ENCODE data around the gene CCDC197. TPM values are rescaled to one million over a fixed set of nuclear protein-coding genes. Genes with fewer than 3 reads are reported as not detected.

The CCDC197 gene
- total RNA-seq, 1 experiment from 2014 or later, result not detected

GRCh38 chr14:93957751-93958566, 39.1 kb upstream of the CCDC197 start:
- H3K9me3 Mint-ChIP-seq, result no peaks in the 10 kb centered on the region; a peak in 1 of 5 replicates
- no peak overlapping the region for H3K4me3 Mint-ChIP-seq
- WGBS (ENCODE audit: extremely low coverage, insufficient read length, low lambda C conversion rate), result no CpG with 5 or more reads among the region's 16 CpGs

More at GRCh38 chr14:93957751-93958566, 39.1 kb upstream of the CCDC197 start:
- H3K27ac ChIP-seq (ENCODE audit: insufficient read length, low read depth, low read length), result no peak overlapping the region
- H3K9ac ChIP-seq (ENCODE audit: extremely low read depth, insufficient read length, low read length), result no peak overlapping the region
- no peak overlapping the region for H4K91ac ChIP-seq (ENCODE audit: insufficient read length, low read depth, low read length)
- no peaks in the 10 kb centered on the region for H3K36me3 Mint-ChIP-seq (ENCODE audit: insufficient read depth in 1 of 3, low read depth in 3 of 3)
- no peak for TF ChIP-seq CTCF (conservative IDR thresholded peaks at IDR 0.05)
- H3K27me3 Mint-ChIP-seq (ENCODE audit: low read depth), result no peaks in the 10 kb centered on the region; the same call in none of the 2 replicates
- H2BK20ac ChIP-seq (ENCODE audit: low read depth, low read length, poor library complexity, severe bottlenecking), result no peak overlapping the region
- no peaks in the 10 kb centered on the region for H3K23me2 ChIP-seq (ENCODE audit: insufficient read length, low read depth, low read length, poor library complexity, severe bottlenecking)
- H3K27me3 ChIP-seq (ENCODE audit: insufficient read depth, low read length), result no peaks in the 10 kb centered on the region
- no peak overlapping the region for H2BK5ac ChIP-seq (ENCODE audit: insufficient read length, low read length)
- H3K9me3 ChIP-seq (ENCODE audit: control insufficient read depth, low read depth, low read length), result no peaks in the 10 kb centered on the region
- H3T11ph ChIP-seq (ENCODE audit: low read length), result no peak overlapping the region
- no peak overlapping the region for H3K18ac ChIP-seq (ENCODE audit: insufficient read length, low read depth, low read length)
- H3K4me1 ChIP-seq (ENCODE audit: insufficient read depth, low read length), result no peaks in the 10 kb centered on the region; the same call in 1 of the 2 replicates
- H3K4ac ChIP-seq (ENCODE audit: low read depth, low read length), result no peak overlapping the region
- no peak overlapping the region; the same call in 1 of the 2 replicates for H3K14ac ChIP-seq (ENCODE audit: insufficient read depth, low read length)
- no peak overlapping the region for H3K56ac ChIP-seq (ENCODE audit: insufficient read length, low read depth, low read length)
- peaks cover 38 to 43% of the 10 kb centered on the region in 2 experiments for H3K4me1 Mint-ChIP-seq
- no peaks in the 10 kb centered on the region for H3K79me1 ChIP-seq (ENCODE audit: insufficient read depth, low read depth, low read length, poor library complexity, severe bottlenecking)
- H4K5ac ChIP-seq (ENCODE audit: insufficient read length, low read depth, low read length), result no peak overlapping the region
- H2BK15ac ChIP-seq (ENCODE audit: low read depth, low read length), result no peak overlapping the region
- H4K8ac ChIP-seq (replicated peaks; ENCODE audit: insufficient read length, low read depth, low read length), result no peak overlapping the region
- H2AK5ac ChIP-seq (ENCODE audit: insufficient read length, low read length), result no peak overlapping the region
- no peak overlapping the region for H2AFZ ChIP-seq (ENCODE audit: low read length)
- H3K79me2 ChIP-seq (ENCODE audit: insufficient read depth, low read length), result no peaks in the 10 kb centered on the region
- no peak overlapping the region for H3K27ac Mint-ChIP-seq
- no peak overlapping the region for H2BK12ac ChIP-seq (ENCODE audit: insufficient read length, low read depth, low read length)
- H2BK120ac ChIP-seq (ENCODE audit: low read depth, low read length, poor library complexity, severe bottlenecking), result no peak overlapping the region
- H4K20me1 ChIP-seq (ENCODE audit: control insufficient read depth, insufficient read depth, insufficient read length), result no peaks in the 10 kb centered on the region
- no peak for DNase-seq
- H3K23ac ChIP-seq (ENCODE audit: insufficient read length, low read depth, low read length), result no peak overlapping the region
- H3K4me2 ChIP-seq (ENCODE audit: insufficient read depth, insufficient read length, low read length), result no peak overlapping the region

Measured in H9 (cell line).